Jurkat, Clone E6-1 (cell line): Measurements from ENCODE around the gene THUMPD3.

Source experiments
- DNase-seq: peaks from one replicate; pipeline ENCODE4 v3.0.0-alpha.2; 2011; ENCODE audit warnings: low read depth, low spot score
- H3K4me3 ChIP-seq: 2 replicates; pipeline ENCODE4 v1.5.1; 2011; ENCODE audit warnings: mild to moderate bottlenecking, low read length, control low read depth, moderate library complexity

THUMPD3 gene

GRCh38 chr3:9409981-9410854, 47.4 kb downstream of the THUMPD3 start:
- DNase-seq = no peak
- H3K4me3 ChIP-seq = no peak overlapping the region

- no peak for DNase-seq
- no peak overlapping the region for H3K4me3 ChIP-seq
Observed at GRCh38 chr3:9411302-9411701, 48.4 kb downstream of the THUMPD3 start.

DNA sequence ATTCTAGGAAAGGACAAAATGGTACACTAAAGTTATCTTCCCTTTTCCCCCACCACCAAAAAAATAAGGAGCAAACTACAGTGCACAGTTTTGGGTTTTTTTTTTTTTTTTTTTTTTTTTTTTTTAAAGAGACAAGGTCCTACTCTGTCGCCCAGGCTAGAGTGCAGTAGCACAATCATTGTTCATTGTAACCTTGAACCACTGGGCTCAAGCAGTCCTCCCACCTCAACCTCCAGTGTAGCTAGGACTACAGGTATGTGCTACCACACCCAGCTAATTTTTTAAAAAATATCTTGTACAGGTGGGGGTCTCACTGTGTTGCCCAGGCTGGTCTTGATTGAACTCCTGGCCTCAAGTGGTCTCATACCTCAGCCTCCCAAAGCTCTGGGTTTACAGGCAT, 49.4 kb downstream of the THUMPD3 start:
- DNase-seq = no peak
- no peak overlapping the region for H3K4me3 ChIP-seq

GRCh38 chr3:9414826-9415225, 52.0 kb downstream of the THUMPD3 start:
- no peak overlapping the region for H3K4me3 ChIP-seq
- DNase-seq = no peak

GRCh38 chr3:9415485-9416138, 52.8 kb downstream of the THUMPD3 start:
- DNase-seq = no peak
- H3K4me3 ChIP-seq = no peak overlapping the region

GRCh38 chr3:9416139-9416780, 53.4 kb downstream of the THUMPD3 start:
- H3K4me3 ChIP-seq = no peak overlapping the region
- DNase-seq = no peak

GRCh38 chr3:9420850-9421549, 58.1 kb downstream of the THUMPD3 start:
- DNase-seq = no peak
- no peak overlapping the region for H3K4me3 ChIP-seq

DNA sequence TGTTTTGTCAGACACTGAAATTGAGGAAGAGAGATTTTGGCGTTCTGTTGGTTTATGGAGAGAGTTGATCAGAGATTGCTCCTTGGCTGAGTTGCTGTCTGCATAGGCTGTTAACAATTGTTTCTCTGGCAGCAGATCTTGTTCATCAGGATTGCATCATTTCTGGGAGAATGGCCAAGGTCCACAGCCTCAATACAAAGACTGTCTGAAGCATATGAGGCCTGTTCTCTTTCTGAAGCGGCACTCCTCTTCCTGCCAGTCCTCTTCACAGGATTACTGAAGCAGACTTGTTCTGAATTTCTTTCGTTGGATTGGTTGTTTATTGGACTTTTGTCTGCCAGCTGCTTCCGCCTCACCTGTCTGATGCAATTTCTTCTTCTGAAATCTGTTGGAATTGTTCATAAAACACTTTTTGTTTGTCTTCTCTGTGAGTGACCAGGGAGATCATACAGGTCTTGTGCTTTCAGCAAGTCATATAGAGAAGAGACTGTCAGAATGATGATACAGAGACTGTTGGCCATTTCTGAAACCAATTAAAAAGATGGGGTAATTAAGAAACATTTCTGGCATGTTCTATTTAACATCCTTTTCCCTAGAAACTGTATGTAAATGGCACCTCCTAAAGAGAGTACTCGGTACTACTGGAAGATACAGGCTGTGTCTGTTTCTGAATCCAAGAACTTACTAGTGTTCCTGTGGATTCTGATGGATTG, 60.0 kb downstream of the THUMPD3 start:
- DNase-seq = no peak
- no peak overlapping the region for H3K4me3 ChIP-seq

DNA sequence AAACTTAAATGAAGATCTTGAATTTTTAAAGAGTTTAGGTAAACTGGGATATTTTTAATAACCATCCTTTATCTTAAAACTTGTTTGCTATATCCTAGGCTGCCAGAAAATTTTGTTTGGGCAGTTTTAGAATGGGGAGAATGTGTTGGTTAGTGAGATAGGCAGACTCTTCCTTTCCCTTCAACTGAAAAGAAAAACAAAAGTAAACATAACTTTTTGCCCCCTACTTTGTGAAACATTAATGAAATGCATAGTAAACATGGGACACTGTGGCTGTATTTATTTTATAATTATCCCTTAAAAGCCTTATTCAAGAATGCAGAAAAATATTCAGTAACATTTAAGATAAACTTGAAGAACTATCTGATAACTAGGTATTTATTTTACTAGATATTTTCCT, 65.6 kb downstream of the THUMPD3 start:
- H3K4me3 ChIP-seq = no peak overlapping the region
- DNase-seq = no peak

DNA sequence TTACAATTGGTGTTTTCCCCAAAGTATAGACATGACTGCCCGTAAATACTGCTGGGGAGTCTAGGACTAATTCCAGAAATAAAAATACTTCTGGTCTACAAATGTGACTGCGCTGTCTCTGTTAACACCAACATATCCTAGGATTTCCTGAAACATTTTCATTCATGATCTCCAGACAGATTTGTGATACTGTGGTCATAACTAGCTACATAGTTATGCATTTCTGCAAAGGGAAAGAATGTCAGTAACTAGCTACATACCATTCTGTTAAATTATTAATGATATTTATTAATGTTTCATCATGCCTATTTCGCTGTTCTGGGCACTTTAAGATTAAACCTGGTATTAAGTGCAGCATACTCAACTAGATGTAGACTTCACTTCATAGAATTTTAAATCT, 67.9 kb downstream of the THUMPD3 start:
- DNase-seq = no peak

DNA sequence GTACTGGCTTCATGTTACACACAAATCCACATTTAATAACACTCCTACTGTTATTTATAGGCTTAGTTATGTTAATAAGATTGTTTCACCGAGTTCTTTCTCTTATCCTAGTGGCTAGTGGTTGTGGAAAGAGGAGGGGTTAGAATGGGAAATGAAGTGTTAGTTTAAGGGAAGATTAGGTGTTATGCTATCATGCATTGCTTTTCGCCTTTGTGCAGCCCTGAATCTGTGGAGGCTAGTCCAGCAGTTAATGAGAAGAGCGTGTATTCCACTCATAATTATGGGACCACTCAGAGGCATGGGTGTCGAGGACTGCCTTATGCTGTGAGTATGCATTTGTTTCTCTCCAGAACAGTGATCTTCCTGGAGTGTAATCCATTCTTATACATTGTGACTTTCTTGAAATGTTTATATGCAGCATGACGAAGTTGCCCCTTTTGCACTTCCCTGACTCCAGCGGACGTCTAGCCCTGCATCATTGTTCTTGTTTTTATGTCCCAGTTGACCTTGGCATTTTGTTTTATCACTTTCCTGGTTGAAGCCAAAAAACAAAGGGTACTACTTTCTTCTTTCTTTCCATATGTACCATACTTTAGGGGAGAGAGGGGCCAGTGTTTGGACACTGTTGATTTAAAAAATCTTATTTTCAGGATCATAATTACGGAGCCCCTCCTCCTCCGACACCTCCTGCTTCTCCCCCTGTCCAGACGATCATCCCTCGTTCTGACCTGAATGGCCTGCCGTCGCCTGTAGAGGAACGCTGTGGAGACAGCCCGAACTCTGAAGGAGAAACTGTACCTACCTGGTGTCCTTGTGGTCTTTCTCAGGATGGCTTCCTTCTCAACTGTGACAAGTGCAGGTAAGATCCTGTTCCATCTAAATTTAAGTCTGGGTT, 71.0 kb downstream of the THUMPD3 start:
- no peak for DNase-seq
- H3K4me3 ChIP-seq = no peak overlapping the region

More for the DNA sequence above, 67.9 kb downstream of the THUMPD3 start:
- no peak overlapping the region for H3K4me3 ChIP-seq

DNA sequence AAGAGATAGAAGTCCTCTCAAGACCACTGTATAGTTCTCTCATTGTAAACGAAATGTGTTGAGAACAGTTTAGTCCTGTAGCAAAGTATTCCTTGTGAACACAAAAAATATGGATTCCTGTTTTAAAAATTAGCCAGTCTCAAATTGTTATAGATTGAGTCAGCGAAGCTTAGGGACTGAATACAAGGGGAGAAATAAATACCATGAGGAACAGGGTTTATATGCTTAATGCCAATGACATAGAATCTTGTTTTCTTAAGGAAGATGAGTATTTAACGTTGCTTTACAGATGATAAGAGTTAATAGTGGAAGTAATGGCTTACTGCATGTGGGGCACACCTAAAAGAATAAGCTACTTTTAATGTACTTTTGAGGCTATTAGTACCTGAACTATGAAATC, 72.5 kb downstream of the THUMPD3 start:
- no peak overlapping the region for H3K4me3 ChIP-seq
- no peak for DNase-seq
